RWPE2 (cell line): ENCODE measurements around the gene PTP4A2.

Experiments
- ATAC-seq: fragments of 200-7000 bp; cut with Tn5 transposase; 3 replicates; pipeline ENCODE4 v1.9.1; 2021; ENCODE audit warnings: low read depth
- DNase-seq: peaks from one replicate; pipeline ENCODE4 v3.0.0-alpha.2; 2020; ENCODE audit warnings: low spot score
- H3K27ac ChIP-seq: fragments of 450-650 bp; 2 replicates; pipeline ENCODE4 v1.5.1; 2017; ENCODE audit warnings: mild to moderate bottlenecking; ENCODE audit not compliant: poor library complexity, severe bottlenecking
- H3K27me3 ChIP-seq: fragments of 250-450 bp; sonication (Bioruptor Pico); 2 replicates; pipeline ENCODE4 v1.5.1; 2021; ENCODE audit warnings: mild to moderate bottlenecking, moderate library complexity; ENCODE audit not compliant: insufficient read depth, poor library complexity, severe bottlenecking
- H3K36me3 ChIP-seq: fragments of 250-450 bp; sonication (Bioruptor Pico); 2 replicates; pipeline ENCODE4 v1.5.1; 2020; ENCODE audit warnings: low read depth, mild to moderate bottlenecking, moderate library complexity
- H3K4me1 ChIP-seq: fragments of 250-450 bp; sonication (Bioruptor Pico); 2 replicates; pipeline ENCODE4 v1.5.1; 2021; ENCODE audit warnings: mild to moderate bottlenecking, moderate library complexity; ENCODE audit not compliant: insufficient read depth, poor library complexity, severe bottlenecking
- H3K4me3 ChIP-seq: fragments of 250-450 bp; sonication (Bioruptor Pico); 2 replicates; pipeline ENCODE4 v1.5.1; 2021; ENCODE audit warnings: mild to moderate bottlenecking, moderate library complexity; ENCODE audit not compliant: severe bottlenecking
- H3K9me3 ChIP-seq: fragments of 250-450 bp; sonication (Bioruptor Pico); 2 replicates; pipeline ENCODE4 v1.5.1; 2021; ENCODE audit warnings: mild to moderate bottlenecking, moderate library complexity; ENCODE audit not compliant: severe bottlenecking
- CTCF ChIP-seq: fragments of 450-650 bp; IDR thresholded peaks from one replicate; pipeline ENCODE4 v1.5.1; 2017; ENCODE audit warnings: mild to moderate bottlenecking, moderate library complexity; ENCODE audit not compliant: poor library complexity, severe bottlenecking

The PTP4A2 gene

GRCh38 chr1:31977385-31978131 is 39.4 kb upstream of the PTP4A2 start:
- TF ChIP-seq CTCF = peak; percentile 34
- ATAC-seq = peak; percentile 57
- no peak for DNase-seq
- Histone ChIP-seq H3K27me3 (no peaks in the 10 kb centered on the region), H3K9me3 (no peaks in the 10 kb centered on the region), H3K4me1 (no peaks in the 10 kb centered on the region), H3K27ac (no peak overlapping the region), H3K36me3 (no peaks in the 10 kb centered on the region), H3K4me3 (no peak overlapping the region)

- no peak for TF ChIP-seq CTCF
- ATAC-seq (no peak), DNase-seq (no peak)
- Histone ChIP-seq H3K9me3 (no peaks in the 10 kb centered on the region), H3K36me3 (no peaks in the 10 kb centered on the region), H3K27me3 (no peaks in the 10 kb centered on the region), H3K4me3 (no peak overlapping the region), H3K4me1 (no peaks in the 10 kb centered on the region), H3K27ac (no peak overlapping the region)
Observed at GRCh38 chr1:31976401-31976800, 38.2 kb upstream of the PTP4A2 start.

GRCh38 chr1:31970873-31971272 is 32.7 kb upstream of the PTP4A2 start:
- Histone ChIP-seq H3K36me3 (no peaks in the 10 kb centered on the region), H3K27me3 (no peaks in the 10 kb centered on the region), H3K4me1 (no peaks in the 10 kb centered on the region), H3K27ac (no peak overlapping the region), H3K4me3 (no peak overlapping the region), H3K9me3 (no peaks in the 10 kb centered on the region)
- no peak for TF ChIP-seq CTCF
- DNase-seq (no peak), ATAC-seq (no peak)

GRCh38 chr1:31961536-31961935 is 23.4 kb upstream of the PTP4A2 start:
- H3K9me3 ChIP-seq = no peaks in the 10 kb centered on the region
- H3K27ac ChIP-seq = no peak overlapping the region
- ATAC-seq (no peak), DNase-seq (no peak)
- TF ChIP-seq CTCF = no peak
- H3K27me3 ChIP-seq = no peaks in the 10 kb centered on the region
- H3K36me3 ChIP-seq = no peaks in the 10 kb centered on the region
- no peak overlapping the region for H3K4me3 ChIP-seq
- no peaks in the 10 kb centered on the region for H3K4me1 ChIP-seq
